Measurements from ENCODE around the gene CDH8. TPM values are rescaled to one million over a fixed set of nuclear protein-coding genes. Genes with fewer than 3 reads are reported as not detected.

The CDH8 gene
- total RNA-seq, 1 donor from 2014 or later = 0.78 TPM

GRCh38 chr16:61678182-61678581 is 358.1 kb downstream of the CDH8 start:
- no peaks in the 10 kb centered on the region for H3K27me3 ChIP-seq
- H3K27ac ChIP-seq = no peak overlapping the region
- intact Hi-C loops (cut with DNase I) = no loop called here
- no peak for ATAC-seq
- no peak overlapping the region for H3K4me3 ChIP-seq
- H3K36me3 ChIP-seq = no peaks in the 10 kb centered on the region
- DNase-seq = no peak
- H3K9me3 ChIP-seq = no peaks in the 10 kb centered on the region
- no peak for TF ChIP-seq CTCF (IDR thresholded peaks at IDR 0.05)
- no peaks in the 10 kb centered on the region for H3K4me1 ChIP-seq

GRCh38 chr16:61677776-61678175 is 358.5 kb downstream of the CDH8 start:
- Histone ChIP-seq H3K27me3 (no peaks in the 10 kb centered on the region), H3K9me3 (no peaks in the 10 kb centered on the region), H3K4me3 (no peak overlapping the region), H3K36me3 (no peaks in the 10 kb centered on the region), H3K4me1 (no peaks in the 10 kb centered on the region), H3K27ac (no peak overlapping the region)
- no peak for DNase-seq
- no peak for ATAC-seq
- intact Hi-C loops (cut with DNase I) = no loop called here
- TF ChIP-seq CTCF (IDR thresholded peaks at IDR 0.05) = no peak

GRCh38 chr16:61676740-61677139 is 359.5 kb downstream of the CDH8 start:
- intact Hi-C loops (cut with DNase I) = no loop called here
- DNase-seq (no peak), ATAC-seq (no peak)
- TF ChIP-seq CTCF (IDR thresholded peaks at IDR 0.05) = no peak
- Histone ChIP-seq H3K4me1 (no peaks in the 10 kb centered on the region), H3K4me3 (no peak overlapping the region), H3K36me3 (no peaks in the 10 kb centered on the region), H3K9me3 (no peaks in the 10 kb centered on the region), H3K27me3 (no peaks in the 10 kb centered on the region), H3K27ac (no peak overlapping the region)

- no peaks in the 10 kb centered on the region for H3K9me3 ChIP-seq
- TF ChIP-seq CTCF (IDR thresholded peaks at IDR 0.05) = no peak
- no peak for DNase-seq
- H3K4me3 ChIP-seq = no peak overlapping the region
- H3K36me3 ChIP-seq = no peaks in the 10 kb centered on the region
- H3K27me3 ChIP-seq = no peaks in the 10 kb centered on the region
- intact Hi-C loops (cut with DNase I) = no loop called here
- no peak overlapping the region for H3K27ac ChIP-seq
- no peaks in the 10 kb centered on the region for H3K4me1 ChIP-seq
- ATAC-seq = no peak
These were observed 365.1 kb downstream of the CDH8 start for GRCh38 chr16:61671161-61671560.

GRCh38 chr16:61665512-61665911 is 370.7 kb downstream of the CDH8 start:
- no peak overlapping the region for H3K27ac ChIP-seq
- intact Hi-C loops (cut with DNase I) = no loop called here
- DNase-seq (no peak), ATAC-seq (no peak)
- TF ChIP-seq CTCF (IDR thresholded peaks at IDR 0.05) = no peak
- H3K4me3 ChIP-seq = no peak overlapping the region
- no peaks in the 10 kb centered on the region for H3K9me3 ChIP-seq
- H3K36me3 ChIP-seq = no peaks in the 10 kb centered on the region
- no peaks in the 10 kb centered on the region for H3K27me3 ChIP-seq
- H3K4me1 ChIP-seq = no peaks in the 10 kb centered on the region

GRCh38 chr16:61659936-61660335 is 376.3 kb downstream of the CDH8 start:
- Histone ChIP-seq H3K4me1 (no peaks in the 10 kb centered on the region), H3K27ac (no peak overlapping the region), H3K4me3 (no peak overlapping the region), H3K9me3 (no peaks in the 10 kb centered on the region), H3K27me3 (no peaks in the 10 kb centered on the region), H3K36me3 (no peaks in the 10 kb centered on the region)
- ATAC-seq (no peak), DNase-seq (no peak)
- TF ChIP-seq CTCF (IDR thresholded peaks at IDR 0.05) = no peak
- intact Hi-C loops (cut with DNase I) = no loop called here
